Measurements from ENCODE around the gene LNP1. TPM values are rescaled to one million over a fixed set of nuclear protein-coding genes. Genes with fewer than 3 reads are reported as not detected.

LNP1 gene
- total and polyA plus RNA-seq, 9 of the 15 experiments (the other 6 are each of a cell fraction or from before 2014, with no cell fraction given) = 1.9 to 5.2 (median 4.5) TPM

DNA sequence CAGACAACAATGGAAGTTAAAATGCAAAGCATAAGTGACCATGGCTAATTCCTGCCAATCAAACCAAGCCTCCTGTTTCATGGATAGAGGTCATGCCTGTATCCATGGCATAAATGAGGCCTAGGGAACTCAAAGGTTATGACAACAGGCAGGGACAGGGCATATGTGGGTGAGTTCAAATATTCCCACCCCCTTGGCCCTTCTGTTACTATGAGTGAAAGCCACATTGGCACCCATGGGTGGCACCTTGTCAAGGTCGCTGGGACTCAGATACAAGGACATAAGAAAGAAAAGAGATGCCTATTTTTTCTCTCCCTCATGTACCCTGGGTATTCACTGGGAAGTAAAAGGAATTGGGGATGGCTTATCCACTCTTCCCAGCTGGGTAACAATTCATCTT lies 65.8 kb downstream of the LNP1 start:
- intact Hi-C loops (cut with micrococcal nuclease) = loop anchor here (10.0 kb wide), 1 partner anchor 248 kb away; no protein-coding TSS in a partner anchor
- H3K4me1 ChIP-seq (replicated peaks in 1 of 2; ENCODE audit: control insufficient read depth in 2 of 2, insufficient read depth in 2 of 2, low read length in 2 of 2) = no peaks in the 10 kb centered on the region
- H3K9me3 ChIP-seq (replicated peaks; ENCODE audit: control insufficient read depth, insufficient read depth, low read depth, low read length) = no peaks in the 10 kb centered on the region
- WGBS (ENCODE audit: insufficient coverage, low coverage, missing lambda C conversion rate) = 0% methylated on average over 1 of the region's 1 CpG
- H3K36me3 ChIP-seq (ENCODE audit: control insufficient read depth, insufficient read depth, low read length) = no peaks in the 10 kb centered on the region
- no peaks in the 10 kb centered on the region for H4K20me1 ChIP-seq (replicated peaks; ENCODE audit: control insufficient read depth, insufficient read depth, low read length)
- in situ Hi-C loops (cut with MboI) = no loop called here
- CTCF ChIA-PET (ENCODE audit: low intra/inter-chr PET ratio) = no interaction called here
- no peak for DNase-seq (ENCODE audit: extremely low read depth in 1 of 4, low spot score in 3 of 4)
- no peaks in the 10 kb centered on the region for H3K79me2 ChIP-seq (ENCODE audit: control insufficient read depth, insufficient read depth, low read length)
- POLR2A ChIA-PET = no interaction called here
- H3K27ac ChIP-seq (ENCODE audit: extremely low read depth, low read depth, low read length) = no peak overlapping the region
- H3K4me2 ChIP-seq (ENCODE audit: insufficient read depth, low read length) = no peak overlapping the region
- FAIRE-seq = no peak
- H3K9me1 ChIP-seq (ENCODE audit: control insufficient read depth, insufficient read depth, low read length) = no peaks in the 10 kb centered on the region
- H3K4me3 ChIP-seq = no peak overlapping the region
- H2AFZ ChIP-seq (ENCODE audit: low read depth, low read length) = no peak overlapping the region
- no TSS peak for BruUV-seq (replicated peaks)
- H3K9ac ChIP-seq (ENCODE audit: insufficient read depth in 1 of 2, low read depth in 2 of 2, low read length in 2 of 2) = no peak overlapping the region
- no peak for ATAC-seq
- no peaks in the 10 kb centered on the region for H3K27me3 ChIP-seq (ENCODE audit: control insufficient read depth in 2 of 2, insufficient read depth in 2 of 2, low read length in 2 of 2)
- no peak for TF ChIP-seq EHMT2 (IDR thresholded peaks at IDR 0.05)
- no peak for TF ChIP-seq HMG20A (CRISPR knock-in tag; conservative IDR thresholded peaks at IDR 0.05)
- no peak for TF ChIP-seq RFX1 (IDR thresholded peaks at IDR 0.05)
- TF ChIP-seq, protein P1, sequence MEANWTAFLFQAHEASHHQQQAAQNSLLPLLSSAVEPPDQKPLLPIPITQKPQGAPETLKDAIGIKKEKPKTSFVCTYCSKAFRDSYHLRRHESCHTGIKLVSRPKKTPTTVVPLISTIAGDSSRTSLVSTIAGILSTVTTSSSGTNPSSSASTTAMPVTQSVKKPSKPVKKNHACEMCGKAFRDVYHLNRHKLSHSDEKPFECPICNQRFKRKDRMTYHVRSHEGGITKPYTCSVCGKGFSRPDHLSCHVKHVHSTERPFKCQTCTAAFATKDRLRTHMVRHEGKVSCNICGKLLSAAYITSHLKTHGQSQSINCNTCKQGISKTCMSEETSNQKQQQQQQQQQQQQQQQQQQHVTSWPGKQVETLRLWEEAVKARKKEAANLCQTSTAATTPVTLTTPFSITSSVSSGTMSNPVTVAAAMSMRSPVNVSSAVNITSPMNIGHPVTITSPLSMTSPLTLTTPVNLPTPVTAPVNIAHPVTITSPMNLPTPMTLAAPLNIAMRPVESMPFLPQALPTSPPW (CRISPR knock-in tag; IDR thresholded peaks at IDR 0.05) = no peak
- TF ChIP-seq, protein P2, sequence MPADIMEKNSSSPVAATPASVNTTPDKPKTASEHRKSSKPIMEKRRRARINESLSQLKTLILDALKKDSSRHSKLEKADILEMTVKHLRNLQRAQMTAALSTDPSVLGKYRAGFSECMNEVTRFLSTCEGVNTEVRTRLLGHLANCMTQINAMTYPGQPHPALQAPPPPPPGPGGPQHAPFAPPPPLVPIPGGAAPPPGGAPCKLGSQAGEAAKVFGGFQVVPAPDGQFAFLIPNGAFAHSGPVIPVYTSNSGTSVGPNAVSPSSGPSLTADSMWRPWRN (IDR thresholded peaks at IDR 0.05; ENCODE audit: low read depth) = no peak
- no peak for TF ChIP-seq ZNF224 (CRISPR knock-in tag; IDR thresholded peaks at IDR 0.05)
- no peak for TF ChIP-seq NR1H2 (CRISPR knock-in tag; IDR thresholded peaks at IDR 0.05)
- TF ChIP-seq, protein P3, sequence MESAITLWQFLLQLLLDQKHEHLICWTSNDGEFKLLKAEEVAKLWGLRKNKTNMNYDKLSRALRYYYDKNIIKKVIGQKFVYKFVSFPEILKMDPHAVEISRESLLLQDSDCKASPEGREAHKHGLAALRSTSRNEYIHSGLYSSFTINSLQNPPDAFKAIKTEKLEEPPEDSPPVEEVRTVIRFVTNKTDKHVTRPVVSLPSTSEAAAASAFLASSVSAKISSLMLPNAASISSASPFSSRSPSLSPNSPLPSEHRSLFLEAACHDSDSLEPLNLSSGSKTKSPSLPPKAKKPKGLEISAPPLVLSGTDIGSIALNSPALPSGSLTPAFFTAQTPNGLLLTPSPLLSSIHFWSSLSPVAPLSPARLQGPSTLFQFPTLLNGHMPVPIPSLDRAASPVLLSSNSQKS (CRISPR knock-in tag; IDR thresholded peaks at IDR 0.05) = no peak
- no peak for TF ChIP-seq KDM4B (IDR thresholded peaks at IDR 0.05; ENCODE audit: borderline replicate concordance in 2 of 2, low read depth in 1 of 2)
- TF ChIP-seq, protein P4, sequence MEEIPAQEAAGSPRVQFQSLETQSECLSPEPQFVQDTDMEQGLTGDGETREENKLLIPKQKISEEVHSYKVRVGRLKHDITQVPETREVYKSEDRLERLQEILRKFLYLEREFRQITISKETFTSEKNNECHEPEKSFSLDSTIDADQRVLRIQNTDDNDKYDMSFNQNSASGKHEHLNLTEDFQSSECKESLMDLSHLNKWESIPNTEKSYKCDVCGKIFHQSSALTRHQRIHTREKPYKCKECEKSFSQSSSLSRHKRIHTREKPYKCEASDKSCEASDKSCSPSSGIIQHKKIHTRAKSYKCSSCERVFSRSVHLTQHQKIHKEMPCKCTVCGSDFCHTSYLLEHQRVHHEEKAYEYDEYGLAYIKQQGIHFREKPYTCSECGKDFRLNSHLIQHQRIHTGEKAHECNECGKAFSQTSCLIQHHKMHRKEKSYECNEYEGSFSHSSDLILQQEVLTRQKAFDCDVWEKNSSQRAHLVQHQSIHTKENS (CRISPR knock-in tag; IDR thresholded peaks at IDR 0.05) = no peak
- TF ChIP-seq NR2F6 (CRISPR knock-in tag; IDR thresholded peaks at IDR 0.05) = no peak

Measured in K562 (cell line).